Measurements from ENCODE around the gene MYO1D.
"Not testable (repeated sequence)": the region's sequence is repeated elsewhere in the genome, so short reads cannot be mapped to it uniquely, and the experiment has no call there.

The MYO1D gene

DNA sequence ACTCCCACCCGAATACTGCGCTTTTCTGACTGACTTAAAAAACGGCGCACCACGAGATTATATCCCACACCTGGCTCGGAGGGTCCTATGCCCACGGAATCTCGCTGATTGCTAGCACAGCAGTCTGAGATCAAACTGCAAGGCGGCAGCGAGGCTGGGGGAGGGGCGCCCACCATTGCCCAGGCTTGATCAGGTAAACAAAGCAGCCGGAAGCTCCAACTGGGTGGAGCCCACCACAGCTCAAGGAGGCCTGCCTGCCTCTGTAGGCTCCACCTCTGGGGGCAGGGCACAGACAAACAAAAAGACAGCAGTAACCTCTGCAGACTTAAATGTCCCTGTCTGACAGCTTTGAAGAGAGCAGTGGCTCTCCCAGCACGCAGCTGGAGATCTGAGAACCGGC, 10.5 kb upstream of the MYO1D start:
- DNase-seq: not testable (repeated sequence)

DNA sequence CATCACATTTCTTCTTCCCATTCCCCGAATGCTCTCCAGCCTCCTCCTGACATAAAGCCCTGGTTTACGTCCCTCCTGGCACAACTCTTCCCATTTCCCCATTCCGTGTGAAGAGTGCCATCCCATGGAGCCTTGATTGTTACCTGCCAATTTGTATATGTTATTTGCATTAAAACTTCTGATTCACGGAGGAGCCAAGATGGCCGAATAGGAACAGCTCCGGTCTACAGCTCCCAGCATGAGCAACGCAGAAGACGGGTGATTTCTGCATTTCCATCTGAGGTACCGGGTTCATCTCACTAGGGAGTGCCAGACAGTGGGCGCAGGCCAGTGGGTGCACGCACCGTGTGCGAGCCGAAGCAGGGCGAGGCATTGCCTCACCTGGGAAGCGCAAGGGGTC, 10.0 kb upstream of the MYO1D start:
- not testable (repeated sequence) for DNase-seq

DNA sequence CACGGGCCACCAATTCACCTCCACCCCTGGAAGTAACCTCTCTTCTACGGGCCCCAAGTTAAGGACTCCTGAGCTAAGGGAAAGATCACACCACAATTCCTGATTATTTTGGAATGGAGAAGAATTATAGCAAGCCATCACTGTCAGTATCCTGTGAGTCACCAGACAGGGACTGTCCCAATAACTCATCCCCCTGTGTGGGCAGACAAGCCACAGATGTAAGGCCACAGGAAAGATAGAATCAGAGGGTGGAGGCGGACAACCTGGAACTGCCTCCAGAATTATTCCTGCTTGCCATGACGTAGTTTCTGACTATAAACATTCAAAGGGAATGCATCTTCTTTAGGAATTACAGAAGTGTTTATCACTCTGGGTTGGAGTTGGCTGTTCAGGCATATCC, 5.8 kb upstream of the MYO1D start:
- no peak for DNase-seq

- DNase-seq: no peak
Measured at GRCh38 chr17:32882029-32882428, 5.1 kb upstream of the MYO1D start.

DNA sequence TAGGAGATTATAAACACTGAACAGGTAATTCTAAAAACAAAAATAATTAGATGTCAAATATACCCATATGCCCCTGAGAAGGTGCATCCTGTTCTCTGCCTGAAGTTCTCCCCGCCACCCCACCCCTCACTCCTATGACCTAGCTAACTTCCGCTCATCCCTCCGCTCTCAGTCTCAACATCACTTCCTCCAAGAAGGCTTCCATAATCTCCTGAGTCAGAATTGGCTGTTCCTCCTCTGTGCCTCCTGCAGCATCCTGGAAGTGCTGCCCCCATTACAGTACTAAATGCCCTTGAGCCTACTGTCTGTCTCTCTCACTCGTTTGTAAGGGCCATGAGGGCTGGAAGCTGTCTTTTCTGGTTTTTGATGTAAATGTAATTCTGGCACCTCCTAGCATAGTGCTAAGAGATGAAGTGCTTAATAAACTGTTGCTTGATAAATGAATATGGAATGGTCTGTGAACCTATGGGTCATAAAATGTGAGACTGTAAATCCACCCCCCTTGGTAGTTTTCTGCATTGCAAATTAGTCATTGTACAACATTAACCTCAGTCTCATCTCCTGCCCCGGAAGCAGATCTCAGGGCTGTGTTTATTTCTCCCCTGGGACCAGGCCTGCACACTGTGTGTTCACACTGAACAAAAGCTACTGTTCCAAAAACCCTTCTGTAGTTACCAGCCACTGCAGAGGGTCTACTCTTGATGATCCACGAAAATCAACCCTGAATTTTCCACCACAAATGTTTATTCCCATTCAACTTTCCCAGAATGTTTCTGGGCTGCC, 3.9 kb upstream of the MYO1D start:
- no peak for DNase-seq

DNA sequence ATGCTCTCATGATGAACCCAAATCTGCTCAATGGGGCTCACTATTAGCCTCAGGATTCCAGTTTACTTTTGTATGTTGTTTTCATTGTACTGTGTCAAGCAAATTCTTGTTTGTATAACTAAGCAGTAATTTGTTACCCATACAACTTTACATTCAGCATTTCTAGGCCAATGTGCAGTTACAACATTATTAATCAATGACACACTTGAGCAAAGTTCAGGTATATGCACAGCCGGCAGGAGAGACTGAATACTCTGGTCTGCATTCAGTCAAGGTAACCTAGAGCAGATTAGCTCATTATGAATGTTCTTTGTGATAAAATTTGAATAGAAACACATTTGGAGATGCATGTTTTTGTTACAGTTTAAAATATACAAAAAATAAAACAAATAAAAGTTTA, 2.2 kb upstream of the MYO1D start:
- DNase-seq: no peak

DNA sequence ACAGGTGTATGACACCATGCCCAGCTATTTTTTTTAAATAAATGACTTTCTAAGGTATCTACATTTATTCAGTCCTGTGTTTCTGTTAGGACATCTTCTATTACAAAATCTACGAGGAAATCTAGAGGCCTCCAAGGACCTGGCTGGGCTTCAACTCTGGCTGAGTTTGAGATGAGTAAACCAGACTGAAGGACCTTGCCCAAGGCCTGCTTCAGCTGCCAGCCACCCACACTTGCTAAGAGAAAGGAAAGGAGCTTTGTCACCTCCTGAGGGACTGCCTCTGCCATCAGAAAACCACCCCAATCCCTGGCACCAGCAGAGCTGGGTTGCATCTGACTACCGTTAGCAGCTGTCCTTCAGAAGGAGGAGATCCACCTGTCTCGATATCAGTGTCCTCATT, 1.3 kb upstream of the MYO1D start:
- DNase-seq: no peak

DNA sequence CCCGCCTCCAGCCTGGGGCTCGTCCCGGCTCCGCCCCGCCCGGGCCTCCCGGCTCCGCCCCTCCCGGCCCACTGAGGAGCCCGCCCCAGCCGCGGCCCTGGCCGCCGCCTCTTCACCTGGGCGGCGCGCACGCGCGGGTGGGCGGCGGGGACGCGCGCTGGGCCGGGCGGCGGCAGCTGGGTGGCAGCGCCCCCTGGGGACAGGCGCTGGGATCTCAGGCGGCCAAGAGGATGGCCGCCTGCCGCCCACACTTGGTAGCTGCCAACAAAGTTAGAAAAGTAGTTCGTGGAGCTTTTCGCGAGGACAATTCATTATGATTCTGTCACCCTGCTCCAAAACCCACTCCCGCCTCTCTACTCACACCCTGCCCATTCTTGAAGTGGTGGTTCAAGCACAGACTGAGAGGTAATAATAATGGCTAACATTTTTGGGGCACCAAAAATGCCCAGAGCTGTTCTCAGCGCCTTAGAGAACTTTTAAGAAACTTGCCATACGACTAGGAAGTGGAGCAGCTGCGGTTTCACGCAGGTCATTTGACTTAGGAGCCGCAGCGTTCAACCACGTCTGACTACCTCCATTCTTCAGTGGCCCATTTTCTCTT, 340 bp upstream of the MYO1D start:
- DNase-seq: peak; percentile 79

DNA sequence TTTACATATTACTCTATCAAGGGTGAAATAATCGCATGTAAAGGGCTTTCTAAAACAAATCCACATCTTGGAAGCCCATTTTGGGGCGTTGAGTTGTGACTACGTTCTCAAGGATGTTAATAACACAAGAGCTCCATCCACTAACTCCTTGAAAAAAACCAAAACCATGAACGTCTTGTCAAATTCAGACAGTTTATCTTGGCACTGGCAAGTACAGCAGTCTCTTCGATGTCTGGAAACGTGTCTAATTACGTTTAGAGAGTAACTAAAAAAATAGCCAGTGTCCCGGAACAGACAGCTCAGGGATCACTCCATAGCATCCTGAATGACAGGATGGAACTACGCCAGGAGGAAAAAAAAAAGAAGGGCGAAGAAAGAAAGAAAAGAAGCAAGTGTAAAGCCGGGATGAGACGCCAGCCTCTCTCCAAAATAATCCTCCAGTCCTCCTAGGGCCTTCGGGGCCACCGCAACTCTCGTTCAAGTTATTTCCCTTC, 954 bp downstream of the MYO1D start:
- no peak for DNase-seq

- no peak for DNase-seq
Measured at GRCh38 chr17:32875230-32875917, 1.6 kb downstream of the MYO1D start.

- DNase-seq: no peak
Measured at GRCh38 chr17:32873114-32873513, 3.8 kb downstream of the MYO1D start.

GRCh38 chr17:32871746-32872145, 5.2 kb downstream of the MYO1D start:
- no peak for DNase-seq

DNA sequence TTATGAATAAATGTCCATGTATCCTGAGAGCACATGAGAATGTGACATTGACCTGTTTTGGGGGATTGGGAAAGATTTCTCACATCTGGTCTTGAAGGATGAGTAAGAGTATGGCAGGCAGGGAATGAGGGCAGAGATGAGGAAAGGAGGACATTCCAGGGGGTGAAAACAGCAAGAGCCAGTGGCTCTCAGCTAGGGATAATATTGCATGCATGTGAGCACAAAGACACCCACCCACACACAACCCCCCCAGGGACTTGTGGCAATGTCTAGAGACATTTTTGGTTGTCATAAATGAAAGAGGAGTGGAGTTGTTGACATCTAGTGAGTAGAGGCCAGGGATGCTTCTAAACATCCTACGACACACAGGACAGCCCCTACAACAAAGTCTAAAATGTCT, 6.0 kb downstream of the MYO1D start:
- DNase-seq: no peak

- DNase-seq: no peak
Measured at GRCh38 chr17:32870027-32870670, 6.8 kb downstream of the MYO1D start.

- no peak for DNase-seq
Measured at GRCh38 chr17:32869345-32870026, 7.4 kb downstream of the MYO1D start.

DNA sequence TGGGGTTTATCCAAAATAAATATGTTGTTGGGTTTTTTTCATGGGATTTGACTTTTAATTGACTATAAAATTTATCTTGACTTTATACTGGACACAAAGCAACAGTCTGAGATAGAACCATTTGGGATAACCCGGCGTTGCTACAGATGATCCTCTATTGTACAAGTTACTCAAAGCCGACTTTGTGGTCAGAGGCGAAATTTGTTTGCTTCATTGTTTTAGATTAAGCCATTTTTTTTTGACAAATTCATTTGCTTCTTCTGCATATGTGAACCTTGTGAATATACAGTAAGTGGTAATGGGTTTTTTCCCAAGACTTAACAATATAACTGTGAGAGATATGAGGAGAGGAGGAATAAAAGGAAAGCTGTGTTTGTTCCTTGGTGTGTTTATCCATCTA, 11.8 kb downstream of the MYO1D start:
- no peak for DNase-seq

GRCh38 chr17:32863559-32863958, 13.4 kb downstream of the MYO1D start:
- DNase-seq: no peak

- no peak for DNase-seq
Measured at GRCh38 chr17:32862940-32863339, 14.0 kb downstream of the MYO1D start.

GRCh38 chr17:32861981-32862380, 14.9 kb downstream of the MYO1D start:
- DNase-seq: no peak

DNA sequence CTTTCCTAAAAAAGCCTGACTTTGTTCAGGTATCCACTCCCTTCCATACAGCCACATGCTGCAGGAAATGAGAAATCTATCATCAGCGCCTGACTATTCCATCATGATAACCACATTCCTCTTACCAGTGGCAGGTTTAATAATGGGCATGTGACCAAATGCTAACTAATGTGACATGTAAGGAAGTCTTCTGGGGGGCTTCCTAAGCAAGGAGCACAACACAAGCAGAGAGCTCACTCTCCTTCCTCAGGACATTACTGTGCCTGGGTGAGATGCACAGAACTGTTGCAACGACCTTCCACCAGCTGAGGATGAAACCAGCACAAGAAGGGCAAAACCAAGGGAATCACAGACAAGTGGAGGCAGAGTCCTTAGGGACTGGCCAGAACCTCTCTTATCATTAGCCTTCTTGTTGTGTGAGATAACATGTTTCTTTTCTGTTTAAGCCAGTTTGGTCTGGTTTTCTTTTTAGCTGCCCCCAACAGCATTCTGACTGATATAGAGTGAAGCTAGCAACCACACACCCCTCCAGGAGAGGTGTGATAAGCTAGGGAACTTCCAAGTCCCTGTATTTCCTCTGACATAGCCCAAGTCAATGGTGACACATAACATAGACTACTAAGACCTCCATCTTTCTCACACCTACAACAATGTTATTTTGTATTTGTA, 16.9 kb downstream of the MYO1D start:
- no peak for DNase-seq

- no peak for DNase-seq
Measured at GRCh38 chr17:32855620-32856019, 21.3 kb downstream of the MYO1D start.

GRCh38 chr17:32854832-32855389, 22.0 kb downstream of the MYO1D start:
- DNase-seq: no peak

All from T1000 (cell line).